GM19468 (cell line): Measurements from ENCODE around the gene GAS2L2.
"Not testable (repeated sequence)": the region's sequence is repeated elsewhere in the genome, so short reads cannot be mapped to it uniquely, and the experiment has no call there.

Source experiments
- ATAC-seq: cut with Tn5 transposase; IDR thresholded peaks from one replicate; pipeline ENCODE4 v1.9.1; 2021; ENCODE audit warnings: mild to moderate bottlenecking, moderate library complexity, moderate number of reproducible peaks; ENCODE audit not compliant: unreplicated experiment; ENCODE audit errors: extremely low read depth

The GAS2L2 gene

DNA sequence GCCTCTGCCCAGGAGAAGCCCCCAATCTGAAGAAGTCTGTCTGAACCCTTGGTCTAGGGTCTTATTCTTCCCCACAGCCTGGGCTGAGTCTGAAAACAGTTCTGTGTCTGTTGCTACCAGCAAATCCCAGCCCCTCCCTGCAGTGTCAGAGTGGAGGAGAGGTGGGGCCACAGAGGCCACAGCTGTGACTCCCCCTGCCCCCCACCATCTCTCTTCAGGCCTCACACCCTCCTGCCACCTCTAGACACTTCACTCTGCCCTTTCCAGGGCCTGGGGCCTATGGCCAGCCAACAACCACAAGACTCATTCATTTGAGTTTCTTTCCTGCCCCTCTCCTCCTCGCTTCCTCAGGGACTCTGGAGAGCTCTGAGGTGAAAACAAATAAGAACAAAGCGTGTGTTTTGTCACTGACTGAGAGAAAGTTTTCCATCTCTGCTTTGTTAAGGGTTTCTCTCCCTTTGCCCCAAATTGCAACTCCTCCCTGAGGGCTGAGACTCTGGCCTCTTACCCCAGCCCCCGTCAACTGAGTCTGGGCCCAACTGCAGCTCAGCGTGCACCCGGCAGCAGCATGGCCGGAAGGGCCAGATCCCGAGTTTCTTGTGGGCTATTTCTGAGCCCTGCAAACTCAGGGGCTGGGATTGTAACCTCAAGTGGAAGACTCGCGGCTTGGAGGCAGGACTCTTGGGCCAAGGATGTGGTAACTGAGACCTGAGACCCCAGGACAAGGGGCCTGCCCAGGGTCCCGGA lies 20.8 kb upstream of the GAS2L2 start:
- ATAC-seq = no peak

DNA sequence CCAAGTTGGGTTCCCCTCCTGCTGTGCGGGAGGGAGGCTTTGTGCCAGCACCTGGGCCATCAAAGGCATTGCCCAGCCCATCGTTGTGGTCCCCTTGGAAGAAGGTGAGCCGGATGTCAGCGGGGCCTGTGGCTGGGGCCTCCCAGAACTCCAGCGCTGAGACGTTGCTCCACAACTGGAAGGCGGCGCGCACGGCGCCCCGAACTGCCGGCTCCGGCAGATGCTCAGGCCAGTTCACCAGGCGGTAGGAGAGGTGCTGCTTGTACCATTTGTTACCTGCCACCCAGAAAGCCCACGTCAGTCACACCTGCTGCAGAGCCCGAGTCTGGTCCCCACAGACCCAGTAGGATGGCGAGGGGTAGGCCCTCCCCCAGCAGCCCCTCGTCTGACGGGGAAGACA lies 20.1 kb upstream of the GAS2L2 start:
- no peak for ATAC-seq

GRCh38 chr17:35769895-35770486 lies 17.0 kb upstream of the GAS2L2 start:
- no peak for ATAC-seq

- ATAC-seq = no peak
Observed at GRCh38 chr17:35768797-35769196, 15.8 kb upstream of the GAS2L2 start.

DNA sequence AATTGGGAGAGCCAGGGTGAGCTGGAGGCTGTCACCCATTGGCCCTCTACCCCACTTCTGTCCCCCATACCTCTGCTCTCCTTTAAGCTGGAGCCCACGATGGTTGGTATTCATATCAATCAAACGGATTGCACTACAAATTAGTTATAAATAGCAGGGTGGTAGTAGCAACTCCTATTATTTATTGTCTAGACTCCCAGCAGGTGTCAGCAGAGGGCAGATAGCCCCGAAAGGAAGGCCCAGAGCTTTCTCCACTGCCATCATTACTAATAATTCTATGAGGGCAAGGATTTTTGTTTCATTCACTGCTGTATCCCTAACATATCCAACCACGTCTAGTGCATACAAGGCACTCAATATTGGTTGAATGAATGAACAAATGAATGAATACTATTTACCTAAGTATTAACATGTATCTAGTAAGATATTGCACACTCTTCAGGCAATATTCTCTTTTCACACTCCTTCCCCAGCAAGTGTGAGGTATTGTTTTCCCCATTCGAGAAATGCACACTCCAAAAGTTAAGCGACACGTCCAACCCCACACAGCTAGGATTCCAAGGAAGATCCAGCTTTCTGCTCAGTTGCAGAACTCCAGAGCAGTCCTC lies 14.0 kb upstream of the GAS2L2 start:
- ATAC-seq = no peak

GRCh38 chr17:35766489-35766877 lies 13.4 kb upstream of the GAS2L2 start:
- no peak for ATAC-seq

DNA sequence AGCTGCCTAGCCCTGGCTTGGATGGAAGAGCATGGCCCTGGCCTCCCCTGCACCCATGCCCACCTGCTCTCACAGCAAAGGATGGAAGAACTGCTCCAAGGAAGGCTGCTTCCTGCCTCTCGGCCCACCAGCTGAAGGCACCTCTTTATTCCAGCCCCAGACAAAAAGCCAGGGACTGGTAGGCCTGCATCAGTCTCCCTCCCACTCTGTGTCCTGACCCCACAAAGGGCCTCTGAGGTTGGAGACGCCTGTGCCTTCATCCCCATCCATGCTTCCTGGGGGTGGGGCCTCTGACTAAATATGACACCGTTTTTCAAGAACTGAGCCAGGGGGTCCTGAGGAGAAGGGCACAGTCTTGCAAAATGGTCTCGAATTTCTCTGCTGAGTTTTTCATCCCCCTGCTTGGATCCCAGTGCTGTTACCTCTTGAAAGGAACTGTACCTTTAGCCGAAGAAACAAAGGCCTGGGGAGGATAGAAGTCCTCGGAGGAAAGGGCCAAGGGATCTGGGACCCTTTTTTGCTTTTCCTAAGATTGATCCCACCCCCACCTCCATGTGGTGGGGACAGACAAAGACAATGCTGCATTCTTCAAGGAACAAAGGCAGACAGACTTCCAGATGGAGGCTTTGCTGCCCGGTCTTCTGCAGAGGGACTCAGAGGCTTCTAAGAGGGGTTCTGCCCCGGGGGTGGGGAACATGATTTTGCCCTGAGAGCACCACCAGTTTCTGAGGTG lies 12.9 kb upstream of the GAS2L2 start:
- ATAC-seq = no peak

GRCh38 chr17:35765086-35765710 lies 12.2 kb upstream of the GAS2L2 start:
- ATAC-seq = no peak

- peak; percentile 33 for ATAC-seq
Observed at GRCh38 chr17:35764123-35764991, 11.3 kb upstream of the GAS2L2 start.

DNA sequence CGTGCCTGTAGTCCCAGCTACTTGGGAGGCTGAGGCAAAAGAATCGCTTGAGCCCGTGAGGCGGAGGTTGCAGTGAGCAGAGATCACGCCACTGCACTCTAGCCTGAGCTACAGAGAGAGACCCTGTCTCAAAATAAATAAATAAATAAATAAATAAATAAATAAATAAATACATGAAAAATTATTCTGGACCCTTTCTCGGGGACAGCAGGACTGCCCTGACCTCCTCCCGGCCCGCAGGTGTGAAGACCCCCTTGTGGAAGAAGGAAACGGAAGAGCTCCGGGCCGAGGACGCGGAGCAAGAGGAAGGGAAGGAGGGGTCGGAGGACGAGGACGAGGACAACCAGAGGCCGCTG lies 10.7 kb upstream of the GAS2L2 start:
- no peak for ATAC-seq

DNA sequence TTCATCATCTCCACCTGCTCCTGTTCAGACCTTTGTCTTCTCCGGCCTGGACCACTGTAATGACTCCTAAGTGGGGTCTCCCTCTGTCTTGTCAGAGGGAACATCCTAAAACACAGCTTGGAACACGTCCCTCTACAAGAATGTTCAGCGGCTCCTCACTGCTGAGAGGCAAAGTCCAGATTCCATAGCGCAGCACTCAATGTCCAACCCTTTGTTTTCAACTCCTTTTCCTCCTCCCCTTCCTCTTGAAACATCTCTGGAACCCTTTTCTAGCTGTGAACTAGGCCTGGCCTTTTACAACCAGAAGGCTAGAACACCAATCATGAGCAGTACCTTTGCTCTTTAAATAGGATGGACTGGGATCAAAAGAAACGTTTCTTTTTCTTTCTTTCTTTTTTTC lies 8.6 kb upstream of the GAS2L2 start:
- no peak for ATAC-seq

GRCh38 chr17:35760587-35760986 lies 7.5 kb upstream of the GAS2L2 start, which contains the start of gene C17orf50:
Gene C17orf50 (plus strand): TSS chr17:35760887. CDS start chr17:35760942, 55 bp downstream.
- no peak for ATAC-seq

GRCh38 chr17:35757243-35757642 lies 4.2 kb upstream of the GAS2L2 start:
- ATAC-seq = no peak

DNA sequence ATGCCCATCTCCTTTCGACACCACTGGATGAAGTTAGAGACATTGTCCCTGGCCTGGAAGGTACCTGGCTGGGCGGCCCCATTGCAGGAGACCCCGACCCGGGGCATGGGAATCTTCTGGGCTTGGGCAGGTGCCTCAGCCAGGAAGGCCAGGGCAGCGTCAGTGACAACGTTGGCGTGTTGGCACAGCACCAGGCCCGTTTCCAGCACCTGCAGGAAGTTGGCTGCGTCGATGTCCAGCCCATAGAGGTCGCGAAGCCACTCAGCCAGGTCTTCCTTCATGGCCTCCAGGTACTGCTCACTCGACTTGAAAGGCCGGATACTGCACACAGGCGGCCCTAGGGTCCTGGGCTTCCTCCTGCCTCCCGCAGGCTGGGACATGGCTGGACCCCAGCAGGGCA lies 568 bp downstream of the GAS2L2 start:
- no peak for ATAC-seq

GRCh38 chr17:35751541-35751940 lies 1.5 kb downstream of the GAS2L2 start:
- ATAC-seq = not testable (repeated sequence)

GRCh38 chr17:35750526-35751395 lies 2.3 kb downstream of the GAS2L2 start:
- ATAC-seq = no peak

DNA sequence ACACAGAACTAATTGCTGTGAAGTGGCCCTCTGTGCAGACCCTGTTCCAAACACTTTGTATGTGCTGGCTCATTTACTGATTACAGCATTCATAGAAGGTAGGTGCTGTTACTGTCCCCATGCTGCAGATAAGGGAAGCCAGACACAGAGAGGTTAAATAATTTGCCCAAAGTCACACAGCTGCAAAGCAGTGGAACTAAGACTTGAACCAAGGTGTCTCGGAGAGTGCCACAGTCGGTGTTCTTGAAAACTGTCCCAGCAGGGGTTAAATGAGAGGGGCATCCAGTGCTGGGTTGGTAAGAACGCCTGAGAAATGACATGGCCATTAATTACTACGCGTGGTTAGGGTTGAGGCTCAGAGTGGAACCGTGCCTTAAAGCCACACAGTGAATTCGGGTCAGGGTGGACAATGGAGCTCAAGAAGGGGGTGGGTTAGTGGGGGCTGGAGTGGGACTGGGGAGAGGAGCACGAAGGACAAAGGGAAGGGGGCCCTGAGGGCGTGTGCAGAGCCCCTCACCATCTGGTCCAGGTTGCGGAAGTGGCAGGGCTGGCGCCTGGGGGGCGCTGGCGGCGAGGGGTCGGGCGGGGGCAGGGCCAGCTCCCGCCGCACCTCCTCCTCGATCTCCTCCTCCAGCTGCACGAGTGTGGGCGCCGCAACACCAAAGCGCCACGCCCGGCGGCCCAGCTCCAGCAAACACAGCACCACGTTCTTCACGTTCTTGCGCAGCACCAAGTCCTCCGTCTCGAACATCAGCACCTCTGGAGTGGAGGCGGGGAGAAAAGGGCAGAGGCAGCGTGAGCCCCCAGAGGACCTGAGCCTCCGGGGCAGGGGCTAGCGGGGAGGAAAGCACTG lies 3.3 kb downstream of the GAS2L2 start:
- ATAC-seq = no peak

DNA sequence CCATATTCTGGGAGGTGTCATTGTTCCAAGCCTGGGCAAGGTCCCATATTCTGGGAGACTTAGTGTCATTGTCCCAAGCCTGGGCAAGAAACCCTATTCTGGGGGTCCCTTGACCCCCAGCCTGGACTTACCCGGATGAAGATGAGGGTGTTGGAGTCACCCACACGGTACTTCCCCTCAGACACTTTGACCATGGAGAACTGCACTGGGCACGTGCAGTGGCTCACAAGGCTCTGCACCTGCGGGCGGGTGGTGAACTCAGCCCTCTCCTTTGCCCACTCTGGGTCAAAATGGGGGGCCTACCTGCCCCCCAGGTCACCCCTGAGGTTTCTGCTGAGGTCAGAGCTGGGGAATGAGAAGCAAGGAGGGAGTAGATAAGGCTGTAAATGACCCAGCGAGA lies 4.1 kb downstream of the GAS2L2 start:
- ATAC-seq = no peak
